ENCODE data around the gene EPG5. TPM values are rescaled to one million over a fixed set of nuclear protein-coding genes. Genes with fewer than 3 reads are reported as not detected.

EPG5 gene
- total RNA-seq, 1 donor from 2014 or later: 10.5 TPM

- DNase-seq (ENCODE audit: low read depth) (no peak), FAIRE-seq (no peak)
- Histone ChIP-seq H3K4me3 (ENCODE audit: low read depth, low read length) (no peak overlapping the region), H3K36me3 (ENCODE audit: control insufficient read depth, insufficient read depth, low read length) (no peaks in the 10 kb centered on the region), H3K27me3 (ENCODE audit: control insufficient read depth, insufficient read depth, low read length) (peaks cover 6% of the 10 kb centered on the region)
- TF ChIP-seq CTCF (IDR thresholded peaks at IDR 0.05; ENCODE audit: insufficient read depth, low read length, severe bottlenecking): no peak
These were observed 130.6 kb downstream of the EPG5 start for GRCh38 chr18:45836242-45837205.

- no peak for FAIRE-seq
These were observed 132.0 kb downstream of the EPG5 start for GRCh38 chr18:45835057-45835636.

GRCh38 chr18:45834306-45834705 lies 132.8 kb downstream of the EPG5 start:
- DNase-seq (ENCODE audit: low read depth): no peak
- H3K4me3 ChIP-seq (ENCODE audit: low read depth, low read length): no peak overlapping the region
- peak; percentile 89 for FAIRE-seq
- H3K27me3 ChIP-seq (ENCODE audit: control insufficient read depth, insufficient read depth, low read length): peaks cover 6% of the 10 kb centered on the region
- H3K36me3 ChIP-seq (ENCODE audit: control insufficient read depth, insufficient read depth, low read length): no peaks in the 10 kb centered on the region
- no peak for TF ChIP-seq CTCF (IDR thresholded peaks at IDR 0.05; ENCODE audit: insufficient read depth, low read length, severe bottlenecking)

More at GRCh38 chr18:45835057-45835636, 132.0 kb downstream of the EPG5 start:
- Histone ChIP-seq H3K27me3 (ENCODE audit: control insufficient read depth, insufficient read depth, low read length) (peaks cover 6% of the 10 kb centered on the region), H3K36me3 (ENCODE audit: control insufficient read depth, insufficient read depth, low read length) (no peaks in the 10 kb centered on the region), H3K4me3 (ENCODE audit: low read depth, low read length) (no peak overlapping the region)
- DNase-seq (ENCODE audit: low read depth): no peak
- TF ChIP-seq CTCF (IDR thresholded peaks at IDR 0.05; ENCODE audit: insufficient read depth, low read length, severe bottlenecking): no peak

GRCh38 chr18:45833846-45834245 lies 133.3 kb downstream of the EPG5 start:
- DNase-seq (ENCODE audit: low read depth) (no peak), FAIRE-seq (peak; percentile 32)
- H3K4me3 ChIP-seq (ENCODE audit: low read depth, low read length): no peak overlapping the region
- TF ChIP-seq CTCF (IDR thresholded peaks at IDR 0.05; ENCODE audit: insufficient read depth, low read length, severe bottlenecking): no peak
- H3K36me3 ChIP-seq (ENCODE audit: control insufficient read depth, insufficient read depth, low read length): no peaks in the 10 kb centered on the region
- peaks cover 6% of the 10 kb centered on the region for H3K27me3 ChIP-seq (ENCODE audit: control insufficient read depth, insufficient read depth, low read length)

- Histone ChIP-seq H3K4me3 (ENCODE audit: low read depth, low read length) (no peak overlapping the region), H3K27me3 (ENCODE audit: control insufficient read depth, insufficient read depth, low read length) (no peaks in the 10 kb centered on the region), H3K36me3 (ENCODE audit: control insufficient read depth, insufficient read depth, low read length) (no peaks in the 10 kb centered on the region)
- no peak for FAIRE-seq
- no peak for TF ChIP-seq CTCF (IDR thresholded peaks at IDR 0.05; ENCODE audit: insufficient read depth, low read length, severe bottlenecking)
- no peak for DNase-seq (ENCODE audit: low read depth)
These were observed 136.2 kb downstream of the EPG5 start for GRCh38 chr18:45830917-45831316.
